Tibial artery (tissue), 4 donors: Measurements from ENCODE around the gene GAMT.

Experiments
- DNase-seq, 2 donors: peaks; one replicate each; pipeline ENCODE4 v3.0.0-alpha.2; 2019
- H3K27ac ChIP-seq, 2 donors: fragments of 200-600 bp; sonication (generic) in 1 of 2; 1 replicate in 1 of 2; 2 replicates in 1 of 2; pipeline ENCODE4 v1.5.1; 2018 to 2019; ENCODE audit warnings: mild to moderate bottlenecking in 1 of 2
- H3K27me3 ChIP-seq, 2 donors: fragments of 200-600 bp; sonication (generic) in 1 of 2; one replicate each; pipeline versions ENCODE4 v1.5.1 to v1.6.0; 2016 to 2019
- H3K36me3 ChIP-seq, 3 donors: fragments of 200-600 bp; sonication (generic) in 2 of 3; one replicate each; pipeline ENCODE4 v1.5.1; 2016 to 2019; ENCODE audit warnings: mild to moderate bottlenecking in 2 of 3
- H3K4me1 ChIP-seq, 4 donors: fragments of 200-600 bp; sonication (generic) in 2 of 4; 1 replicate in 3 of 4; 2 replicates in 1 of 4; pipeline ENCODE4 v1.5.1; 2016 to 2019
- H3K4me3 ChIP-seq, 2 donors: fragments of 200-600 bp; sonication (generic) in 1 of 2; 1 replicate in 1 of 2; 2 replicates in 1 of 2; pipeline ENCODE4 v1.5.1; 2018 to 2019; ENCODE audit warnings: mild to moderate bottlenecking in 2 of 2
- H3K9me3 ChIP-seq, 3 donors: fragments of 200-600 bp; sonication (generic) in 1 of 3; one replicate each; pipeline ENCODE4 v1.5.1; 2016 to 2019
- intact Hi-C: fragments of 100-400 bp; cut with DNase I; formaldehyde crosslinking; loops from one replicate; pipeline ENCODE4 v1.15.0; 2023; ENCODE audit warnings: low total_unique reads
- TF ChIP-seq, protein P1 (sequence below), 2 experiments: fragments of 200-600 bp in 1 of 2; fragments of 450-650 bp in 1 of 2; IDR thresholded peaks; one replicate each; pipeline ENCODE4 v1.5.1; 2017 to 2019; ENCODE audit warnings: antibody characterized with exemption in 2 of 2, mild to moderate bottlenecking in 1 of 2, moderate library complexity in 1 of 2

The GAMT gene

DNA sequence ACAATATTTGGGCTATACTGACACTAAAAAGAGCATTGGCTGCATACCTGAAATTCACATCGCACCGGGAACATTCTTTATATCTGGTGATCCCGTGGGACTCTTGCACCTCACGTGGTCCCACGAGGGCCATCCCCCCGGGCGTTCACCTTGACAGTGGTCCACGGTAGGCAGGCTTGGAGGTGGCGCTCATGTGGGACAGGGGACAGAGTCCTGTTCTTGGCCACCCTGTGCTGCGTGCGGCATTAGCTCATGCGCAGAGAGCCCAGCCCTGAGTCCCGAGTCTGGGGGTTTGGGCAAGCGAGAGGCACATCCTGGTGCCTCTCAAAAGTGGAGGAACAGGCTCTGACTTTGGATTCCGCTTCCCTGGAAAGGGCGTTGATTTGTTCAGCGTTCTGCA lies 7.5 kb downstream of the GAMT start:
- no peak for DNase-seq
- Histone ChIP-seq H3K4me3 (no peak overlapping the region), H3K36me3 (peaks cover 41 to 76% (median 46%) of the 10 kb centered on the region in 3 donors), H3K27ac (no peak overlapping the region), H3K27me3 (no peaks in the 10 kb centered on the region), H3K9me3 (no peaks in the 10 kb centered on the region), H3K4me1 (peaks cover 0 to 21% (median 11%) of the 10 kb centered on the region in 4 donors)
- intact Hi-C loops: no loop called here
- TF ChIP-seq, protein P1, sequence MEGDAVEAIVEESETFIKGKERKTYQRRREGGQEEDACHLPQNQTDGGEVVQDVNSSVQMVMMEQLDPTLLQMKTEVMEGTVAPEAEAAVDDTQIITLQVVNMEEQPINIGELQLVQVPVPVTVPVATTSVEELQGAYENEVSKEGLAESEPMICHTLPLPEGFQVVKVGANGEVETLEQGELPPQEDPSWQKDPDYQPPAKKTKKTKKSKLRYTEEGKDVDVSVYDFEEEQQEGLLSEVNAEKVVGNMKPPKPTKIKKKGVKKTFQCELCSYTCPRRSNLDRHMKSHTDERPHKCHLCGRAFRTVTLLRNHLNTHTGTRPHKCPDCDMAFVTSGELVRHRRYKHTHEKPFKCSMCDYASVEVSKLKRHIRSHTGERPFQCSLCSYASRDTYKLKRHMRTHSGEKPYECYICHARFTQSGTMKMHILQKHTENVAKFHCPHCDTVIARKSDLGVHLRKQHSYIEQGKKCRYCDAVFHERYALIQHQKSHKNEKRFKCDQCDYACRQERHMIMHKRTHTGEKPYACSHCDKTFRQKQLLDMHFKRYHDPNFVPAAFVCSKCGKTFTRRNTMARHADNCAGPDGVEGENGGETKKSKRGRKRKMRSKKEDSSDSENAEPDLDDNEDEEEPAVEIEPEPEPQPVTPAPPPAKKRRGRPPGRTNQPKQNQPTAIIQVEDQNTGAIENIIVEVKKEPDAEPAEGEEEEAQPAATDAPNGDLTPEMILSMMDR (IDR thresholded peaks at IDR 0.05): no peak

DNA sequence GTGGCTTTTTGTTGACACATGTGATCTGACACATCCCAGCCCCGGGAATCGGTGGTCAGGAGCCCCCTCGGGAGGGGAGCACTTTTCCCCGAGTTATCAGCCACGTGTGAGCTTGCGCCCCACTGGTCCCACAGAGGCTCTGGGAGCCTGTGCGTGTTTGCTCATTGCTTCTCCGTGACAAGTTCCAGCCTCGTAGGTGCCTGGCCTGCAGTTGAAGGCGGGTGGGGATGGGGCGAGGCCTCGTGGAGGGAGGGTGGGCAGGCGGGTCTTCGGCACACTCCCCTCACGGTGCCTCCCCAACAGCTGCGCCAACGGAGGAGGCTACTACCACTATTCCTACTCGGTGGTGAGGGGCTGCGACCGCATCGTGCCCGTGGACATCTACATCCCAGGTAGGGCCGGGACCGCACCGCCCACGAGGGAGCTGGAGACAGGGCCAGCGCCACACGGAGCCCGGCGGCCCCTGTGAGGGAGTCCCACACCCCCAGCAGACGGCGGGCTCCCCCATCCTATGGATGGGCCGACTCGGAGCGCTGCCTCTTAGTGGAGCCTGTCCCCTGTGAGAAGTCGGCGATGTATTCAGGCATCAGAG lies 8.3 kb downstream of the GAMT start:
- peaks cover 0 to 23% (median 11%) of the 10 kb centered on the region in 4 donors for H3K4me1 ChIP-seq
- TF ChIP-seq, protein P1 (IDR thresholded peaks at IDR 0.05): no peak
- no peaks in the 10 kb centered on the region for H3K27me3 ChIP-seq
- H3K36me3 ChIP-seq: peaks cover 48 to 84% (median 52%) of the 10 kb centered on the region in 3 donors
- H3K4me3 ChIP-seq: no peak overlapping the region
- no peaks in the 10 kb centered on the region for H3K9me3 ChIP-seq
- intact Hi-C loops: no loop called here
- DNase-seq: no peak
- no peak overlapping the region for H3K27ac ChIP-seq

DNA sequence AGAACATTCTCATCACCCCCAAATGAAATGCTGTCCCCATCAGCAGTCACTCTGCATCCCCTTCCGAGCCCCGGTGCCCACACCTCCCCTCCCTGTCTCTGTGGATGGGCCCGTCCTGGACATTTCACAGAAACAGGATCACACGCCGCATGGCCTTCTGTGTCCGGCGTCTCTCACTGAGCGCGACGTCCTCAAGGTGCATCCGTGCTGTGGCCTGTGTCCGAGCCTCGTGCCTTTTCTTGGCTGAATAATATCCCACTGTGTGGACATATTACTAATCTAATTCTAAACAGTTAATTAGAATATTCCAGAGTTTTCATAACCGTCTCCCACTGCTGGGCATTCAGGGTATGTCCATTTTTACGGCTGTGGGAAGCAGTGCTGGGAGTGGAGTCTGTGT lies 8.9 kb downstream of the GAMT start:
- Histone ChIP-seq H3K4me1 (peaks cover 0 to 23% (median 11%) of the 10 kb centered on the region in 4 donors), H3K27me3 (no peaks in the 10 kb centered on the region), H3K27ac (no peak overlapping the region), H3K4me3 (no peak overlapping the region), H3K36me3 (peaks cover 48 to 90% (median 52%) of the 10 kb centered on the region in 3 donors), H3K9me3 (no peaks in the 10 kb centered on the region)
- TF ChIP-seq, protein P1 (IDR thresholded peaks at IDR 0.05): no peak
- no peak for DNase-seq
- intact Hi-C loops: no loop called here

DNA sequence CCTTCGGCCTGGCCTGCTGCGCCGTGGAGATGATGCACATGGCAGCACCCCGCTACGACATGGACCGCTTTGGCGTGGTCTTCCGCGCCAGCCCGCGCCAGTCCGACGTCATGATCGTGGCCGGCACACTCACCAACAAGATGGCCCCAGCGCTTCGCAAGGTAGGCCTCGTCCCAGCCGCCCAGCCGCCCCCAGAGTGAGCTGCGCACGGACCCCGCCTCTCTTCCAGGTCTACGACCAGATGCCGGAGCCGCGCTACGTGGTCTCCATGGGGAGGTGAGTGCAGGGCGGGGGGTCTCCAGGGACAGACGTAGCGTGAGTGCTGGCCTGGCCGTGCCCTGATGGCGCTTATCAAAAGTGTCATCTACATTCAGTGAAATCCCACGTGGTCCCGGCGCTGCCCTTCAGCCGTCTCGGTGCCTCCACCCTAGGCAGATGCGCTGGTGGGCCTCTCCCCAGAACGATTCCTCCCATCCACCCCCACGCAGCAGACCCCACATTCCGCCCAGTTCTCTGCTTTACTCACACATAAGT lies 10.4 kb downstream of the GAMT start:
- Histone ChIP-seq H3K4me1 (peaks cover 0 to 18% (median 7%) of the 10 kb centered on the region in 4 donors), H3K4me3 (no peak overlapping the region), H3K27ac (no peak overlapping the region), H3K9me3 (no peaks in the 10 kb centered on the region), H3K36me3 (peaks cover 48 to 96% (median 57%) of the 10 kb centered on the region in 3 donors), H3K27me3 (no peaks in the 10 kb centered on the region)
- DNase-seq: no peak
- intact Hi-C loops: no loop called here
- TF ChIP-seq, protein P1 (IDR thresholded peaks at IDR 0.05): no peak

DNA sequence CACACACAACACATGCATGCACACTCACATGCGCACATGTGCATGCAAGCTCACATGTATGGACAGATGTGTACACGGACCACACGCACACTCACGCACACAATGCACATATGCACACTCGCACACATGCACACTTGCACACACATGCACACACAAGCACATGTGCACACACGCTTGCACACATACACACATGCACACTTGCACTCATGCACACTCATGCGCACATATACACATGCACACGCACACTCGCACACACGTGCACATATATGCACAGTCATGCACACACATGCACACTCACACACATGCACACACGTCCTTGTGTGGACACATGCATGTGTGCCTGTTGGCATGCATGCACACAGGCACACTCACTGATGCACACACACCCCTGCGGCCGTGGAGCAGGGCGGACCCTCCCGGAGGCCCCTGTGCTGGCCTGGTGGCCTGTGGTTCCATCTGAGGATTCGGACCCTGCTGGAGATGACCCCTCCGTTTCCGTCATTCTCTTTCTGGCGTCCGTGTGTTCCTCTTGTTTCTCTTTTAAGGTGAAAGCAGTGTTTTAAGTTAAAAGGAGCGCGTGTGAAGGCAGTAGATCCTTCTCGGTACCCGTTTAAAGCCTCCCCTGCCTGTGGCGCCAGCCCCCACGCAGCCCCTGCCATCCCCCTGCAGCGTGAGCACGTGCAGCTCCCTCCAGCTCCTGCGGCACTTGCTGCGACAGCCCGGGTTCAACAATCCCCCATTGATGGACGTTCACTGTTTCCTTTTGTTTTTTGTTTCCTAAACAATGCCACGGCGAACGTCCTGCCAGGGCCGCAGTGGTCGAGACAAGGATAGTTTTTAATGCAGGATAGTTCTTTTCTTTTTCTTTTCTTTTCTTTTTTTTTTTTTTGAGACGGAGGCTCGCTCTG lies 12.1 kb downstream of the GAMT start:
- Histone ChIP-seq H3K4me3 (no peak overlapping the region), H3K4me1 (peaks cover 0 to 21% (median 18%) of the 10 kb centered on the region in 4 donors), H3K27ac (no peak overlapping the region), H3K36me3 (peaks cover 48 to 79% (median 57%) of the 10 kb centered on the region in 3 donors), H3K27me3 (no peaks in the 10 kb centered on the region), H3K9me3 (no peaks in the 10 kb centered on the region)
- no peak for DNase-seq
- intact Hi-C loops: no loop called here
- TF ChIP-seq, protein P1 (IDR thresholded peaks at IDR 0.05): no peak
